Liver (tissue), 9 donors: ENCODE measurements around the gene SH2B3. TPM values are rescaled to one million over a fixed set of nuclear protein-coding genes. Genes with fewer than 3 reads are reported as not detected.
A peak's percentile ranks its signal among the peaks of the same experiment; 100 is the strongest.

Source experiments
- DNase-seq: peaks from one replicate; pipeline ENCODE4 v3.0.0-alpha.2; 2017; ENCODE audit warnings: low spot score
- H3K27ac ChIP-seq, 2 donors: one replicate each; pipeline ENCODE4 v1.7.0; 2013; ENCODE audit warnings: inconsistent platforms in 2 of 2, low read length in 2 of 2, control low read depth in 1 of 2, low read depth in 1 of 2, mild to moderate bottlenecking in 1 of 2
- H3K27me3 ChIP-seq, 4 donors: one replicate each; pipeline versions ENCODE4 v1.6.1 to v1.7.0; 2013; ENCODE audit warnings: low read length in 3 of 4, inconsistent platforms in 1 of 4, mild to moderate bottlenecking in 1 of 4, moderate library complexity in 1 of 4; ENCODE audit not compliant: control insufficient read depth in 4 of 4, insufficient read depth in 4 of 4
- H3K36me3 ChIP-seq, 4 donors: one replicate each; pipeline versions ENCODE4 v1.6.1 to v1.7.0; 2013; ENCODE audit warnings: low read length in 3 of 4, mild to moderate bottlenecking in 3 of 4, low read depth in 1 of 4, moderate library complexity in 1 of 4; ENCODE audit not compliant: control insufficient read depth in 4 of 4, insufficient read depth in 3 of 4
- H3K4me1 ChIP-seq, 4 donors: one replicate each; pipeline versions ENCODE4 v1.6.1 to v1.7.0; 2013; ENCODE audit warnings: low read length in 3 of 4, mild to moderate bottlenecking in 3 of 4, moderate library complexity in 1 of 4; ENCODE audit not compliant: control insufficient read depth in 4 of 4, insufficient read depth in 4 of 4
- H3K4me3 ChIP-seq, 3 donors: one replicate each; pipeline versions ENCODE4 v1.6.1 to v1.7.0; 2013; ENCODE audit warnings: low read length in 3 of 3, control low read depth in 1 of 3, low read depth in 1 of 3, mild to moderate bottlenecking in 1 of 3
- H3K9ac ChIP-seq, 2 donors: one replicate each; pipeline ENCODE4 v1.7.0; 2013; ENCODE audit warnings: low read length in 2 of 2, mild to moderate bottlenecking in 2 of 2, moderate library complexity in 2 of 2, control low read depth in 1 of 2, low read depth in 1 of 2
- H3K9me3 ChIP-seq, 4 donors: one replicate each; pipeline versions ENCODE4 v1.6.1 to v1.7.0; 2013; ENCODE audit warnings: low read length in 3 of 4; ENCODE audit not compliant: control insufficient read depth in 4 of 4
- ATF3 ChIP-seq: IDR thresholded peaks from 2 replicates; pipeline ENCODE4 v1.6.1; 2016; ENCODE audit warnings: antibody characterized with exemption
- CTCF ChIP-seq: fragments of 150-350 bp; IDR thresholded peaks from 2 replicates; pipeline ENCODE4 v1.5.1; 2017; ENCODE audit warnings: improper control_type of control experiment, low read depth, low read length; ENCODE audit not compliant: missing input control
- EGR1 ChIP-seq, 2 donors: IDR thresholded peaks; 2 replicates each; pipeline ENCODE4 v1.6.1; 2016 to 2018; ENCODE audit warnings: antibody characterized with exemption in 2 of 2, low read depth in 2 of 2
- FOXA2 ChIP-seq: IDR thresholded peaks from 2 replicates; pipeline ENCODE4 v1.6.1; 2016; ENCODE audit warnings: antibody characterized with exemption
- HNF4A ChIP-seq, 2 donors: conservative IDR thresholded peaks; 2 replicates each; pipeline ENCODE4 v1.6.1; 2016; ENCODE audit warnings: antibody characterized with exemption in 2 of 2, mild to moderate bottlenecking in 2 of 2
- HNF4G ChIP-seq: IDR thresholded peaks from 2 replicates; pipeline ENCODE4 v1.6.1; 2016; ENCODE audit warnings: antibody characterized with exemption
- JUND ChIP-seq, 2 donors: IDR thresholded peaks; 2 replicates each; pipeline ENCODE4 v1.6.1; 2016; ENCODE audit warnings: antibody characterized with exemption in 2 of 2
- NR2F2 ChIP-seq: IDR thresholded peaks from 2 replicates; pipeline ENCODE4 v1.6.1; 2016; ENCODE audit warnings: antibody characterized with exemption
- SP1 ChIP-seq: IDR thresholded peaks from 2 replicates; pipeline ENCODE4 v1.6.1; 2018; ENCODE audit warnings: antibody characterized with exemption, mild to moderate bottlenecking
- TAF1 ChIP-seq: conservative IDR thresholded peaks from 2 replicates; pipeline ENCODE4 v1.6.1; 2016; ENCODE audit warnings: antibody characterized with exemption, mild to moderate bottlenecking
- YY1 ChIP-seq: IDR thresholded peaks from 2 replicates; pipeline ENCODE4 v1.6.1; 2016; ENCODE audit warnings: antibody characterized with exemption, mild to moderate bottlenecking
- WGBS: extraction: QIAGEN DNeasy Blood & Tissue Kit; methylation state at CpG from one replicate; pipeline ENCODE4 v1.1.7; 2013; 5-methylcytosine and 5-hydroxymethylcytosine counted together
- polyA plus RNA-seq, 2 donors: library from polyadenylated mRNA; stranded (reverse) in 1 of 2; unstranded in 1 of 2; fragments of 200-250 nt in 1 of 2; fragments of >200 nt in 1 of 2; fragmentation: Nextera tagmentation in 1 of 2; extraction: Ambion mirVana in 1 of 2; gene quantifications; one replicate each; pipeline versions ENCODE4 v1.2.1 to v1.2.3, GENCODE V29; 2013 to 2015
- total RNA-seq, 2 donors: library from RNA; depleted of rRNA; stranded (reverse); fragments of >200 nt; gene quantifications; one replicate each; pipeline ENCODE4 v1.2.3, GENCODE V29; 2014
- TF ChIP-seq, protein P1 (sequence below): IDR thresholded peaks from 2 replicates; pipeline ENCODE4 v1.6.1; 2016; ENCODE audit warnings: antibody characterized with exemption
- TF ChIP-seq, protein P2 (sequence below): IDR thresholded peaks from 2 replicates; pipeline ENCODE4 v1.6.1; 2016; ENCODE audit warnings: antibody characterized with exemption
- donor health status: healthy.
- donor health status: healthy.
- donor health status: healthy.
- donor health status: healthy.
- donor health status: healthy.

Gene SH2B3
- 10 to 100 TPM; 10.7 to 18.7 TPM for total RNA-seq
- polyA plus RNA-seq, result 1 to 10 TPM; 4.4 to 6.9 TPM

DNA sequence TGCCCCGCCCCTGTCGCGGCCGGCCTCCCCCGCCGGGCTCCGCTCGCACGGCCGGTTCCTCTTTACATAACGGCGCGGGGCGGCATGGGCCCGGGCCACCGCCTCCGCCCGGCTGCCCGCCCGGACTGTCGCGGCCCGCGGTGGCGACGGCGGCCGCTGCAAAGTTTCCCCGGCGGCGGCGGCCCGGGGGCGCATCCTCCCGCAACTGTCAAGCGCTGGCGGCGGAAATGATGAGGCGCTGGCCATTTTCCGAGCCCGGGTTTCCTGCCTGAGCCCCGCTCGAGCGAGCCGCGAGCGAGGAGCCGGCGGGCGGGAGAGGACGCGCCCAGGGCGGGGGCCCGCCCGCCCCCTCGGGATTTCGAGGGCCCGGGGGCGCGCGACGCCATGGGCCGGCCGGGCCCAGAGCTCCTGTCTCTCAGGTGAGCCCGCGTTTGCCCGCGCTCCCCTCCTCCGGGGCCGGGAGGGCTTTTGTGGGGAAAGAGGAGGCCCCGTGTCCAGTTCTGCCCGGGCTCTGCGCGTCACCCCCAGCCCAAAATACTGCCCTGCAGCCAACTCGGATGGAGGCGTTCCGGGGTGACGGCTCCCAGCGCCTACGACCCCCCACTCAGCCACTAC, at the start of gene SH2B3:
TSS of gene SH2B3 (plus strand) at position 65 of the 615 bp plus-strand sequence. CDS start 12,223 bp downstream, outside the sequence.
- H3K4me1 ChIP-seq, result peaks cover 19 to 55% (median 40%) of the 10 kb centered on the region in 4 donors
- TF ChIP-seq NR2F2 (no peak), HNF4A (conservative IDR thresholded peaks at IDR 0.05) (no peak), YY1 (no peak), SP1 (no peak), HNF4G (no peak), JUND (IDR thresholded peaks at IDR 0.05) (no peak)
- TF ChIP-seq, protein P1, sequence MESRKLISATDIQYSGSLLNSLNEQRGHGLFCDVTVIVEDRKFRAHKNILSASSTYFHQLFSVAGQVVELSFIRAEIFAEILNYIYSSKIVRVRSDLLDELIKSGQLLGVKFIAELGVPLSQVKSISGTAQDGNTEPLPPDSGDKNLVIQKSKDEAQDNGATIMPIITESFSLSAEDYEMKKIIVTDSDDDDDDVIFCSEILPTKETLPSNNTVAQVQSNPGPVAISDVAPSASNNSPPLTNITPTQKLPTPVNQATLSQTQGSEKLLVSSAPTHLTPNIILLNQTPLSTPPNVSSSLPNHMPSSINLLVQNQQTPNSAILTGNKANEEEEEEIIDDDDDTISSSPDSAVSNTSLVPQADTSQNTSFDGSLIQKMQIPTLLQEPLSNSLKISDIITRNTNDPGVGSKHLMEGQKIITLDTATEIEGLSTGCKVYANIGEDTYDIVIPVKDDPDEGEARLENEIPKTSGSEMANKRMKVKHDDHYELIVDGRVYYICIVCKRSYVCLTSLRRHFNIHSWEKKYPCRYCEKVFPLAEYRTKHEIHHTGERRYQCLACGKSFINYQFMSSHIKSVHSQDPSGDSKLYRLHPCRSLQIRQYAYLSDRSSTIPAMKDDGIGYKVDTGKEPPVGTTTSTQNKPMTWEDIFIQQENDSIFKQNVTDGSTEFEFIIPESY, result no peak
- TF ChIP-seq, protein P2, sequence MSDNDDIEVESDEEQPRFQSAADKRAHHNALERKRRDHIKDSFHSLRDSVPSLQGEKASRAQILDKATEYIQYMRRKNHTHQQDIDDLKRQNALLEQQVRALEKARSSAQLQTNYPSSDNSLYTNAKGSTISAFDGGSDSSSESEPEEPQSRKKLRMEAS, result no peak
- no peaks in the 10 kb centered on the region for H3K36me3 ChIP-seq
- peak within 1 kb of the TSS; percentile 73 to 84 for H3K9ac ChIP-seq
- H3K27ac ChIP-seq, result peak within 1 kb of the TSS; percentile 82 to 85
- H3K9me3 ChIP-seq, result no peaks in the 10 kb centered on the region
- no peak for DNase-seq
- H3K4me3 ChIP-seq, result peak within 1 kb of the TSS; percentile 45 to 85 (median 79)
- no peaks in the 10 kb centered on the region for H3K27me3 ChIP-seq
- under 1% methylated on average over 80 of the region's 80 CpGs for WGBS

DNA sequence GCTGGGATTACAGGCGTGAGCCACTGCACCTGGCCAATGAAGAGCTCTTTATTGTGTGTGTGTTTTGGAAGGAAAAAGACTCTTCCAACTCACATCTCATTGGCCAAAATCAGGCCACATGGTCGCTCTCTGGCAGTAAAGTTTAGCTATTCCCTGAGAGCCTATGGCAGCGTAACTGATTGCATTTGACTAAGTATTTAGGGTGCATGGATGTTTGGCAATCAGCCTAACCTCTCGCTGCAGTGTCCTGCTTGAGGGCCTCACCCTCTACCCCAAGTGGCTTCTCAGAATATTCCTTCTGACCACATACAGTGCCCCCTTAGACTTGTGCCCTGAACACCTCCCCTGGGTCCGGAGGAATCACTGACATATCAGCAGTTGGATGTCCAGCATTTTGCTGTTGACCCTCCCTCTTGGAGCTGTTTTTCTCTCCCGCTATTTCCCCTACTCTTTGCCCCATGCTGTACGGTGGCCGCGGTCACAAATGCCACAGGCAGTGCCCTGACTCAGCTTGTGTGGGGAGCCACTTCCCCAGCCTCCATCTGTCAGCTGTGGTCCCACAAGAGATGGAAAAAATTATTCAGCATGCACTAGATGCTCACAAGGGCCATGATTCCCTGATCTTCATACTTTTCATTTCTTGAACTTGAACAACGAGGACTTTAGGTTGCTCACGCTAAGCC, 46.4 kb upstream of the SH2B3 start:
- no peak for DNase-seq
- H3K36me3 ChIP-seq, result no peaks in the 10 kb centered on the region
- no peak for TF ChIP-seq FOXA2
- no peak for TF ChIP-seq NR2F2
- TF ChIP-seq ATF3, result no peak
- TF ChIP-seq EGR1 (IDR thresholded peaks at IDR 0.05; ENCODE audit: low read depth in 2 of 2), result no peak
- TF ChIP-seq YY1, result no peak
- no peak for TF ChIP-seq HNF4G
- TF ChIP-seq CTCF, result no peak
- TF ChIP-seq TAF1, result no peak
- no peak overlapping the region for H3K4me3 ChIP-seq
- peaks cover 11 to 38% (median 24%) of the 10 kb centered on the region in 4 donors for H3K4me1 ChIP-seq
- H3K9ac ChIP-seq, result no peak overlapping the region
- H3K27ac ChIP-seq, result no peak overlapping the region
- H3K9me3 ChIP-seq, result no peaks in the 10 kb centered on the region
- whole genome bisulfite sequencing, result 73% methylated on average over 11 of the region's 11 CpGs
- no peaks in the 10 kb centered on the region for H3K27me3 ChIP-seq

GRCh38 chr12:111359914-111360276, 45.8 kb upstream of the SH2B3 start:
- TF ChIP-seq ATF3, result no peak
- peak in 1 of 2 donors; percentile 27 for TF ChIP-seq HNF4A (conservative IDR thresholded peaks at IDR 0.05)
- H3K27ac ChIP-seq, result no peak overlapping the region
- H3K9me3 ChIP-seq, result no peaks in the 10 kb centered on the region
- 65% methylated on average over 5 of the region's 5 CpGs for WGBS
- DNase-seq, result no peak
- no peaks in the 10 kb centered on the region for H3K27me3 ChIP-seq
- H3K4me3 ChIP-seq, result no peak overlapping the region
- H3K4me1 ChIP-seq, result peaks cover 16 to 42% (median 27%) of the 10 kb centered on the region in 4 donors
- H3K36me3 ChIP-seq, result no peaks in the 10 kb centered on the region
- no peak overlapping the region for H3K9ac ChIP-seq
